NCI-H226 (cell line): ENCODE measurements around the gene CCDC24.
A peak's percentile ranks its signal among the peaks of the same experiment; 100 is the strongest.

Source experiments
- DNase-seq: peaks from one replicate; pipeline ENCODE4 v3.0.0-alpha.2; 2015

The CCDC24 gene

GRCh38 chr1:44029260-44029910 lies 38.0 kb downstream of the CCDC24 start:
- DNase-seq, result no peak

DNA sequence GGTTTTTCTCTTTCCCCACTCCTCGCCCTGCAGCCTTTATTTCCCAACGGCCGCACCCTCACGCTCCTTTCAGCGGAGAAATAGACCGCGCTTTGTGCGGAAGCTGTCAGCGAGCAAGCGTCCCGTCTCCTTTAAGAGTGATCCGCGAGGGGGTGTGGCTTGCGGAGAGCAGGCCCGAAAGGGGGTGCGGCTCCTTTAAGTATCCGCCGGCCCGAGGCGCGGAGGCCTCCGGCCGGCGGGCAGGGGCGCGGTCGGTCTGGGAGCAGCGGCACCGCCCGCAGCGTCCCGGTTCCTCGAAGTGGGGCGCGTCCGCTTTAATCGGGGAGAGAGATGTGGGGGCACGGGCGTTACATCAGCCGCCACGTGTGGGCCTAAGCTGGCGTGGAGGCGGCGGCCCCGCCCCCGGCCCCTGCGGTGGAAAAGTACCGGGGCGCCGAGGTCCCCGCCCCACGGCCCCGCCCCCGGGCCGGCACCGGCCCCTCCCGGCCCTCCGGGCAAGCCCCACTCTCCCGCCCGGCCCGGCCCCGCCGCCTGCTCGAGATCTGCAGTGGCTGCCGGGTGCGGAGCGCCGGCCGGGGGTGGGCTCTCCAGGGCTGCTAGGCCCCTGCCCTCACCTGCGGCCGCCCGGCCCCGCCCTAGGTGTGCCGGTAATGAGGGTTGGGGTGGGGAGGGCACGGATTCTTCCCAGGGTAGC lies 38.7 kb downstream of the CCDC24 start:
- peak; percentile 87 for DNase-seq

GRCh38 chr1:44030605-44031251 lies 39.3 kb downstream of the CCDC24 start:
- DNase-seq, result peak; percentile 41

DNA sequence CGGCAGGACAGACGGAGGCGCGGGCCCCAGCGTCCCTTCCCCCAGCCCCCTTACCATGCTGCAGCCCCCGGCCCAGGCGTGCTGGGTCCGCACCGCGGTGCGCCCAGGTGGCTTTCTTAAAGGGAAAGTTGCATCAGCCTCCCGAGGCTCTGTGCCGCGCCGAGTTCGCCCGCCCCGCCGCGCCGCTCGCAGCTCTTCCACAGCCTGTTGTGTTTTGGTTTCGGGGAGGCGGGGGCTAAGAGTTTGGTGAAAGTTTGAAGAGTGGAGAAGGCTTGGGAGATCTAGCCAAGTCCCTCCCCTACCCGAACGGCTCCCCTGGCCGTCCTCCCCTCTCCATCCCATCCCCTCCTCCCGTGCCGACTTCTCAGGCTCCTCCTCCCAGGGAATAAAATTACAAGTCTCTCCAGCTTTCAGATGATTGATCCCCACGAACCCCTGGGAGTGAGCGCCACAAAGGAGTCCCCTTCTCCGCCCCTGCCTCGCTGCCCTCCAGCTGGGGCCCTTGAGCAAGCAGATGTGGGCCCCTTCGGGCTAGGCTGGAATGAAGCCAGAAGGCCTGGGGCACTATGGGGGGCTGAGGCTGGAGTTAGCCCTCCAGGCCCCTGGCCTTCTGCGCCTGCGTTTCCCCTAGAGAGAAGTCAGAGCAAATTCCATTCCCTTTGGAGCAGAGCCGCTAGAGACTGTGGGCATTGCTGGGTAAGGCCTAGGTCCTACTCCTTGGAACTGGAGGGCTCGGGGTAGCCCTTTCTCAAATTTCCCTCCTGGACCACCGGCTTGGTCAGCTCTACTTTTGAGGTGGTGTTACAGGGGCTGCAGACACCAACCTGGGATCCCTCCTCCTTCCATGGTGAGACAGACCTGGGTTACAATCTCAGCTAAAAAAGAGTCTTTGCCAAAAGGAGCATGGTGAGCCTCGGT lies 40.1 kb downstream of the CCDC24 start, which contains the start of gene SLC6A9:
Gene SLC6A9 (minus strand): TSS at position 211 of the 918 bp plus-strand sequence. CDS start 7,185 bp downstream, outside the sequence.
- DNase-seq, result peak; percentile 51

DNA sequence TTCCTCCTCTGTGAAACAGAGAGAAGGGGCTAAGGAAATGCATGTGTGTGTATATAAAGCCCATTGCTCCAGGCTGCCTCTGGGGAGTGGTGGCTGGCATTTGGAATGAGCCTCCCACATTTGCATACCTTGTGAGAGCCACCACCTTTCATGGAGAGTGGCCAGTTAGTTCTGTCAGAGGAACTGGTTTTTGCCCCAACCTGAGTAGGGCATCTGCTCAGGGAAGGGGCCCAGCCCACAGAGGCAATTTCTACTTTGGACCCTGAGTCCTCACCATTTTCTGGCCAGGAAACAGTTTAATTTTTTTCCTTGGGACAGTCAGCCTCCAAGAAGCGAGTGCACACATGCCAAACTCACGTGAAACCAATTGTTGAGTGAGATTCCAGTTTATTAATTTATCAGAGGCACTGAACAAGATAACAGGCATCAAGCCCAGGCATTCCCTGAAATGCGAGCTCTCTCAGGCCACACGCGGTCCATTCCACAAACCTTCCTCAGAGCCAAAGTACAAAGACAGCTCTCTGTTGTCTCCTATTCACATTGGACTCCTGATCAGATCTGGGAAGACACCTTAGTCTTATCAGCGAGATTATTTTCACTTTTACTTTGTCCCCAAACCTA lies 40.9 kb downstream of the CCDC24 start:
- peak; percentile 17 for DNase-seq

DNA sequence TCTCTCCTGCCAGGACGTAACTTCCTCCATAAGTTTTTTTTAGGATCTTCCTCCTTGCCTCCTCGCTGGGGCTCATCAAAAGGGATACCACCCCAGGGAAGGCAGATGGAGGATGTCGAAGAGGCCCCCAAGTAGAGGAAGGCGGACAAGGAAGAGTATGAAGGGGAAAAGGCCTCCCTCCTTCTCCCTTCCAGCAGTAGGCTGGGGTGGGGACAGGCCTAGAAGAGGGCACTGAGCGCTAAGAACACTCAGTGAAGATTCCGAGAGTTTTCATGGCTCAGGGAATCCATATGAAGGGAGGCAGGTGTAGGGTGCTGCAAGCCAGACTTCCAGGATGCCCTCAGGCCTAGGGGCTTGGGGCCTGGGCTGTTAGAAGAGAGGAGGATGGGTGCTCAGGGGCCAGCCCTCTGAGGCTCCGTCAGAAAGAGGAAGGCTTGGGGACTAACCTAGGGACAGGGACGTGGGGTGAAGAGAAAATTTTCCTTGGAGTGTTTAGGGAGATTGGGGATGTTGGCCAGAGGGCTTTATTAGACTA lies 41.7 kb downstream of the CCDC24 start:
- no peak for DNase-seq

DNA sequence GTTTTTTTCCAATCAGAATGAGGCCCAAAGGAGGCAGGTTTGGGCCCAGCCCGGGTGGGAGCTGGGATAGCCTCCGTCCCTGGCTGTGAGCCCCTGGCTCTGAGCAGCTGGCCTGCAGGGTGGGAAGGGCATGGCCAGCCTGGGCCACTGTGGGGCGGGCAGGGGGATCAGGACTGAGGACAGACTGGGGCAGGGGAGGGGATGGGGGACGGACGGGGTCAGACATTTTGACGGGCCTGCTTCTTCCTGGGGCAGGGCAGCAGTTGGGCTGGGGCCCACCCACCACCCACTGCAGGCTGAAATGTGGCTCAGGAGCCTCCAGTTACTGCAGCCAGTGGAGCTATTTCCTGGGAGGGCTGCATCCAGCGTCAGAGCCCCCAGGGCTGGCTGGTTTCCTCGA lies 42.4 kb downstream of the CCDC24 start:
- no peak for DNase-seq

GRCh38 chr1:44034423-44034822 lies 43.0 kb downstream of the CCDC24 start:
- DNase-seq, result no peak

DNA sequence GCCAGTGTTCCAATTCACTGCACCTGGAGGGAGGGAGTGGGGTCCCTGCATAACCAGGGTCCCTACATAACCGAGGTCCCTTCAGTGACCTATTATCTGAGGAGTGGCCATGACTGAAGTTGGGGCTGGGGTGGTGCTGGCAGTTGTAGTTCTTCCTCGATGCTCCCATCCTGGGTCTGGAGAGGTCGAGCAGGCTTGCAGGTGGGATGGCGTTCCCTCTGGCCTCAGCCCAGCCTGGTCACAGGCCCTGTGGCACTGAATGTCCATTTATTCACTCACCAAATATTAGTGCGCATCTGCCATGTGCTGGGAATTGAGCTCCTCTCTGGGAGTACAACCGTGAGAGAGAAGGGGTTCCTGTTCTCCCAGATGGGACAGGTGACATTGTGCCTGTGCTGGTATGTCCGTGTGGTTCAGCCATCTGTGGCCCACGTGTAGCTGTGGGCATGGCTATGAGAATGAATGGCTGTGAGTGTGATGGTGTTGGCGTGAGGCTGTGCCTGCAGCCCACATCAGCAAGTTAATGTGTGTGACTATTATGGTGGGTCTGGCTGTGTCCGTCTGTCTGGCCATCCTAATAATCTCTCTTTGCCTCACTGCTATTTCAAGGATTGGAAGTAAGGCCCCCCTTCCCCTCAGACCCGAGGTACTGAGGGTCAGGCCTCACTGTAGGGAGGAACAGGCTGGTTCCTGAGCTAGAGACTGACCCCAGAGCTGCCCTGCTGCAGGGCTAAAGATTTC lies 43.7 kb downstream of the CCDC24 start:
- DNase-seq, result no peak

- DNase-seq, result peak; percentile 53
Measured at GRCh38 chr1:44035726-44036408, 44.5 kb downstream of the CCDC24 start.

DNA sequence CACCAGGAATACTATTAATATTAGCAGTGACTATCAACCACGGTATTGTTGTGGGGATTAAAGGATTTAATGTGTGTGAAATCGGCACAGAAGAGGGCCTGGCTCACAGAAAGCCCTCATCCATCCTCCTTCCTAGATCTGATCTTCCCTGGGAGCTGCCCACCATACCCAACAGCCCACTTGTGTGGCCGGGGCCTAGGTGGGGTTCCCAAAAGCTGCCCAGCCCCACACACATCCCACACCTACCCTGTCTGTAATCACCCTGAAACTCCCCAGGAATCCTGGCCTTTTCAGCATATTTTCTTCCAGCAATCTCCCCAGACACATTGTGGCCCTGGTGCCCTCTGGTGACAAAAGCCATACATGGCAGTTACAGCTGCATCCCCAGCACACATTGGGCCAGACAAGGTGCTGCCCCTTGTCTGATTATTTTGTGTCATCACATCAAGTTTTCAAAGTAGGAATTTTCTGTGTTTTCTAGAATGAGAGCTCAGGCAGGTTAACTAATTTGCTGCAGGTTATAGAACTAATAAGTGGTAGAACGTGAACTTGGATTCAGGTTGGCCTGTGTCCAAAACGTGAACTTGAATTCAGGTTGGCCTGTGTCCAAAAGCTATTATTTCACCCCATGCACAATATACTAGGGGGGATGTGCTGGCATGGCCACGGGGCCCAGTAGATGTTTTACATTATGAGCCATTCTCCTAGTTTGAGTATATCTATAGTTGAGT lies 45.2 kb downstream of the CCDC24 start:
- DNase-seq, result peak; percentile 60

- no peak for DNase-seq
Measured at GRCh38 chr1:44037154-44037553, 45.8 kb downstream of the CCDC24 start.

DNA sequence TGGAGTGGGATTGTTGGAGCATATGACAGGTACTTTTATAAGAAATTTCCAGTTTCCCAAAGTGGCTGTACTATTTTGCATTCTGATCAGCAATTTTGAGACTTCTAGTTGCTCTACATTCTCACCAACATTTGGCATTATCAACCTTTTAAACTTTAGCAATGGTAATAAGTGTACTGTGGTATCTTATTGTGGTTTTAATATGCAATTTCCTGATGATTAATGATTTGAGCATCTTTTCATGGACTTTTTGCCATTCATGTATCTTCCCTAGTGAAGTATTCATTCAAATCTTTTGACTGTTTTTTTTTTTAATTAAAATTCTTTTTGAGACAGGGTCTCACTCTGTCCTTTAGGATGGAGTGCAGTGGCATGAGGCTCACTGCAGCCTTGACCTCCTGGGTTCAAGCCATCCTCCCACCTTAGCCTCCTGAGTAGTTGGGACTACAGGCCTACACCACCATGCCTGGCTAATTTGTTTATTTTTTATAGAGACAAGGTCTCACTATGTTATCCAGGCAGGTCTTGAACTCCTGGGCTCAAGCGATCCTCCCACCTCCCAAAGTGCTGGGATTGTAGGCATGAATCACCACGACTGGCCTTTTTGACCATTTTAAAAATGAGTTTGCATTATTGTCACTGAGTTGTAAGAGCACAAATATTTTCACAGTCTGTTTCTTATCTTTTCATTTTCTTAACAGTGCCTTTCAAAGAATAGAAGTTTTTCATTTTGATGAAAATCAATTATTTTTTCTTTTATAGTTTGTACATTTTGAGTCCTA lies 47.7 kb downstream of the CCDC24 start:
- DNase-seq, result peak; percentile 79

- no peak for DNase-seq
Measured at GRCh38 chr1:44040418-44040817, 49.0 kb downstream of the CCDC24 start.

GRCh38 chr1:44040846-44041245 lies 49.4 kb downstream of the CCDC24 start:
- DNase-seq, result no peak

- DNase-seq, result no peak
Measured at GRCh38 chr1:44043176-44044070, 52.0 kb downstream of the CCDC24 start.

- DNase-seq, result no peak
Measured at GRCh38 chr1:44044071-44044801, 52.8 kb downstream of the CCDC24 start.
